Kidney tubule cell (primary cell): ENCODE measurements around the gene NCSTN.

Experiments
- DNase-seq: peaks from one replicate; pipeline ENCODE4 v3.0.0-alpha.2; 2018; ENCODE audit warnings: low spot score

NCSTN gene

DNA sequence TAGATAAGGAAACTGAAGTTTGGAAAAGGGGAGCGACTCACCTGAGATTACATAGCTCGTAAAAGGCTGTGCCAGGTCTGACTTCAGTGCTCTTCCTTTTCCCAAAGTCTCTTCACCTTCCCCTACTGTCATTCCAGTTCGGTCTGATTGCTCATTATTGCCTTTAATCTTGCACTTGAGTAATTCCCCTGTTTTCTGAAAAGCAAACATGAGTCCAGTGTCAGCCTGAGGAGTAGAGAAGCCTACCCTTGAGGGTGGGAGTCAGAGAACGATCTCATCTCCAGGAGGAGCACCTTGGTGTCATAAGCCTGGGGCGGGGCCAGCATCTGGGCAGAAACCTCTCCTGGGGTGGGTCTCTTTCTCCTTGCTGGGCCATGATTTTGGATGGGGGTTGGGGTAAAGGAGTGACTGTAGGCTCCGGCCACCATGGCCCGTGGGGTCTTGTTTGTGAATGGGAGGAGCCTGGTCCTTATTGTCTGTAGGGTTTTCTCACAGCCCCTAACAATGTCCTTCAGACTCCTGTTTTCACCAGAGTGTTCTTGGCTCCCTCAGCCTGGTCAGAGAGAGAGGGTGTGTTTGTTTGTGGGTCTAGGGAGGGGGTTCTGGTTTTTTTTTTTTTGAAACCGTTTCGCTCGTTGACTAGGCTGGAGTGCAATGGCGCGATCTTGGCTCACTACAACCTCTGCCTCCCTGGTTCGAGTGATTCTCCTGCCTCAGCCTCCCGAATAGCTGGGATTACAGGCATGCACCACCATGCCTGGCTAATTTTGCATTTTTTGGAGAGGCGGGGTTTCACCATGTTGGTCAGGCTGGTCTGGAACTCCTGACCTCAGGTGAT is 63.2 kb downstream of the NCSTN start:
- DNase-seq: peak; percentile 21

GRCh38 chr1:160407839-160408801 is 64.9 kb downstream of the NCSTN start:
- DNase-seq: peak; percentile 82
